Activated naive CD8-positive, alpha-beta T cell (primary cell): ENCODE measurements around the gene SIRT5.

Experiments used
- H3K27ac Mint-ChIP-seq: one replicate; pipeline ENCODE4 v1.8.0; 2021; ENCODE audit warnings: mixed read lengths
- H3K27me3 Mint-ChIP-seq: one replicate; pipeline ENCODE4 v1.8.0; 2021; ENCODE audit warnings: mixed read lengths
- H3K36me3 Mint-ChIP-seq: one replicate; pipeline ENCODE4 v1.8.0; 2021; ENCODE audit warnings: mixed read lengths
- H3K4me1 Mint-ChIP-seq: one replicate; pipeline ENCODE4 v1.8.0; 2021; ENCODE audit warnings: low read depth, mixed read lengths
- H3K4me3 Mint-ChIP-seq: one replicate; pipeline ENCODE4 v1.8.0; 2021; ENCODE audit warnings: mild to moderate bottlenecking, mixed read lengths
- H3K9me3 Mint-ChIP-seq: one replicate; pipeline ENCODE4 v1.8.0; 2021; ENCODE audit warnings: low read depth, mixed read lengths

The SIRT5 gene

GRCh38 chr6:13624871-13625288 lies 50.5 kb downstream of the SIRT5 start:
- Mint-ChIP-seq H3K27me3 (no peaks in the 10 kb centered on the region), H3K4me3 (no peak overlapping the region), H3K36me3 (peaks cover 16% of the 10 kb centered on the region), H3K4me1 (peaks cover 17% of the 10 kb centered on the region), H3K27ac (peak overlapping the region; percentile 85), H3K9me3 (no peaks in the 10 kb centered on the region)

- Mint-ChIP-seq H3K36me3 (peaks cover 21% of the 10 kb centered on the region), H3K9me3 (no peaks in the 10 kb centered on the region), H3K27ac (peak overlapping the region; percentile 94), H3K4me1 (peaks cover 27% of the 10 kb centered on the region), H3K4me3 (peak overlapping the region; percentile 3), H3K27me3 (no peaks in the 10 kb centered on the region)
Measured at GRCh38 chr6:13629459-13630116, 55.2 kb downstream of the SIRT5 start.

- H3K27me3 Mint-ChIP-seq: no peaks in the 10 kb centered on the region
- H3K9me3 Mint-ChIP-seq: no peaks in the 10 kb centered on the region
- no peak overlapping the region for H3K4me3 Mint-ChIP-seq
- H3K4me1 Mint-ChIP-seq: peaks cover 27% of the 10 kb centered on the region
- peaks cover 21% of the 10 kb centered on the region for H3K36me3 Mint-ChIP-seq
- H3K27ac Mint-ChIP-seq: peak overlapping the region; percentile 94
Measured at GRCh38 chr6:13630499-13630898, 56.1 kb downstream of the SIRT5 start.

- Mint-ChIP-seq H3K27ac (no peak overlapping the region), H3K36me3 (peaks cover 23% of the 10 kb centered on the region), H3K9me3 (no peaks in the 10 kb centered on the region), H3K4me3 (no peak overlapping the region), H3K4me1 (peaks cover 51% of the 10 kb centered on the region), H3K27me3 (no peaks in the 10 kb centered on the region)
Measured at GRCh38 chr6:13633343-13633742, 58.9 kb downstream of the SIRT5 start.

- no peak overlapping the region for H3K4me3 Mint-ChIP-seq
- no peaks in the 10 kb centered on the region for H3K9me3 Mint-ChIP-seq
- H3K27me3 Mint-ChIP-seq: no peaks in the 10 kb centered on the region
- H3K27ac Mint-ChIP-seq: peak overlapping the region; percentile 41
- H3K4me1 Mint-ChIP-seq: peaks cover 45% of the 10 kb centered on the region
- H3K36me3 Mint-ChIP-seq: peaks cover 22% of the 10 kb centered on the region
Measured at GRCh38 chr6:13635948-13636658, 61.7 kb downstream of the SIRT5 start.

- H3K27ac Mint-ChIP-seq: peak overlapping the region; percentile 84
Measured at GRCh38 chr6:13638014-13638413, 63.6 kb downstream of the SIRT5 start.

GRCh38 chr6:13638626-13639025 lies 64.2 kb downstream of the SIRT5 start:
- Mint-ChIP-seq H3K36me3 (peaks cover 20% of the 10 kb centered on the region), H3K27me3 (no peaks in the 10 kb centered on the region), H3K9me3 (no peaks in the 10 kb centered on the region), H3K4me3 (no peak overlapping the region), H3K27ac (peak overlapping the region; percentile 84), H3K4me1 (peaks cover 53% of the 10 kb centered on the region)

More at GRCh38 chr6:13638014-13638413, 63.6 kb downstream of the SIRT5 start:
- Mint-ChIP-seq H3K4me3 (no peak overlapping the region), H3K9me3 (no peaks in the 10 kb centered on the region), H3K36me3 (peaks cover 15% of the 10 kb centered on the region), H3K4me1 (peaks cover 49% of the 10 kb centered on the region), H3K27me3 (no peaks in the 10 kb centered on the region)

GRCh38 chr6:13641315-13641714 lies 66.9 kb downstream of the SIRT5 start:
- H3K9me3 Mint-ChIP-seq: no peaks in the 10 kb centered on the region
- H3K4me3 Mint-ChIP-seq: peak overlapping the region; percentile 22
- H3K27me3 Mint-ChIP-seq: no peaks in the 10 kb centered on the region
- H3K27ac Mint-ChIP-seq: peak overlapping the region; percentile 89
- peaks cover 43% of the 10 kb centered on the region for H3K4me1 Mint-ChIP-seq
- peaks cover 20% of the 10 kb centered on the region for H3K36me3 Mint-ChIP-seq

GRCh38 chr6:13643125-13643524 lies 68.7 kb downstream of the SIRT5 start:
- peaks cover 28% of the 10 kb centered on the region for H3K4me1 Mint-ChIP-seq
- no peaks in the 10 kb centered on the region for H3K9me3 Mint-ChIP-seq
- H3K27ac Mint-ChIP-seq: peak overlapping the region; percentile 79
- H3K27me3 Mint-ChIP-seq: no peaks in the 10 kb centered on the region
- peaks cover 15% of the 10 kb centered on the region for H3K36me3 Mint-ChIP-seq
- no peak overlapping the region for H3K4me3 Mint-ChIP-seq

- Mint-ChIP-seq H3K36me3 (peaks cover 9% of the 10 kb centered on the region), H3K4me1 (peaks cover 21% of the 10 kb centered on the region), H3K9me3 (no peaks in the 10 kb centered on the region), H3K27me3 (no peaks in the 10 kb centered on the region), H3K27ac (no peak overlapping the region), H3K4me3 (no peak overlapping the region)
Measured at GRCh38 chr6:13648850-13649249, 74.4 kb downstream of the SIRT5 start.

GRCh38 chr6:13649393-13649792 lies 75.0 kb downstream of the SIRT5 start:
- Mint-ChIP-seq H3K4me1 (peaks cover 21% of the 10 kb centered on the region), H3K36me3 (peaks cover 9% of the 10 kb centered on the region), H3K9me3 (no peaks in the 10 kb centered on the region), H3K27ac (peak overlapping the region; percentile 4), H3K4me3 (peak overlapping the region; percentile 1), H3K27me3 (no peaks in the 10 kb centered on the region)

- peaks cover 33% of the 10 kb centered on the region for H3K4me1 Mint-ChIP-seq
- no peaks in the 10 kb centered on the region for H3K27me3 Mint-ChIP-seq
- H3K36me3 Mint-ChIP-seq: peaks cover 15% of the 10 kb centered on the region
- H3K27ac Mint-ChIP-seq: no peak overlapping the region
- no peak overlapping the region for H3K4me3 Mint-ChIP-seq
- H3K9me3 Mint-ChIP-seq: no peaks in the 10 kb centered on the region
Measured at GRCh38 chr6:13653296-13653695, 78.9 kb downstream of the SIRT5 start.

GRCh38 chr6:13654496-13654895 lies 80.1 kb downstream of the SIRT5 start:
- Mint-ChIP-seq H3K4me1 (peaks cover 36% of the 10 kb centered on the region), H3K36me3 (peaks cover 15% of the 10 kb centered on the region), H3K27me3 (no peaks in the 10 kb centered on the region), H3K4me3 (no peak overlapping the region), H3K27ac (no peak overlapping the region), H3K9me3 (no peaks in the 10 kb centered on the region)

GRCh38 chr6:13655700-13656099 lies 81.3 kb downstream of the SIRT5 start:
- Mint-ChIP-seq H3K4me3 (no peak overlapping the region), H3K36me3 (peaks cover 13% of the 10 kb centered on the region), H3K27ac (peak overlapping the region; percentile 34)

GRCh38 chr6:13660273-13660672 lies 85.9 kb downstream of the SIRT5 start:
- no peaks in the 10 kb centered on the region for H3K9me3 Mint-ChIP-seq
- peaks cover 76% of the 10 kb centered on the region for H3K4me1 Mint-ChIP-seq
- H3K36me3 Mint-ChIP-seq: peaks cover 7% of the 10 kb centered on the region
- H3K27me3 Mint-ChIP-seq: no peaks in the 10 kb centered on the region
- H3K4me3 Mint-ChIP-seq: no peak overlapping the region
- peak overlapping the region; percentile 22 for H3K27ac Mint-ChIP-seq

More at GRCh38 chr6:13655700-13656099, 81.3 kb downstream of the SIRT5 start:
- Mint-ChIP-seq H3K4me1 (peaks cover 42% of the 10 kb centered on the region), H3K27me3 (no peaks in the 10 kb centered on the region), H3K9me3 (no peaks in the 10 kb centered on the region)
